H1 (cell line): Measurements from ENCODE around the gene ASTN2. TPM values are rescaled to one million over a fixed set of nuclear protein-coding genes. Genes with fewer than 3 reads are reported as not detected.

Experiments
- CTCF ChIA-PET: fragments of 300-600 bp; sonication (Branson Sonifier 250); formaldehyde crosslinking; loops from one replicate; lab custom pipeline; 2021; ENCODE audit not compliant: partially characterized antibody; lab: Charles Lee
- POLR2A ChIA-PET: fragments of 300-600 bp; sonication (Branson Sonifier 250); formaldehyde crosslinking; loops from one replicate; lab custom pipeline; 2021; ENCODE audit warnings: inconsistent platforms; ENCODE audit not compliant: partially characterized antibody; lab: Charles Lee
- DNase-seq, 2 experiments: peaks; one replicate each; pipeline versions ENCODE4 v3.0.0 to v3.0.0-alpha.2; 2010 to 2022; ENCODE audit warnings: low spot score in 2 of 2, low read depth in 1 of 2, mixed read lengths in 1 of 2
- FAIRE-seq: peaks from 2 replicates; lab custom pipeline; 2011; peaks lifted over from hg19 to GRCh38; lab: Jason Lieb, UNC
- H2AFZ ChIP-seq: 2 replicates; pipeline ENCODE4 v1.8.1; 2012; ENCODE audit warnings: low read length, inconsistent platforms
- H2AK5ac ChIP-seq: 2 replicates; pipeline ENCODE4 v1.6.1; 2013; ENCODE audit warnings: low read depth, low read length
- H2BK120ac ChIP-seq: replicated peaks from 2 replicates; pipeline ENCODE3; 2013; ENCODE audit warnings: low read depth, low read length, inconsistent platforms
- H2BK12ac ChIP-seq: 2 replicates; pipeline ENCODE4 v1.6.1; 2013; ENCODE audit warnings: low read depth, low read length
- H2BK15ac ChIP-seq: 2 replicates; pipeline ENCODE4 v1.6.1; 2013; ENCODE audit warnings: low read length
- H2BK20ac ChIP-seq: 2 replicates; pipeline ENCODE4 v1.6.1; 2013; ENCODE audit warnings: low read length
- H2BK5ac ChIP-seq: 2 replicates; pipeline ENCODE4 v1.6.1; 2013; ENCODE audit warnings: low read depth, low read length
- H3K14ac ChIP-seq: 2 replicates; pipeline ENCODE4 v1.6.1; 2013; ENCODE audit warnings: inconsistent platforms; ENCODE audit not compliant: insufficient read length
- H3K18ac ChIP-seq: 2 replicates; pipeline ENCODE4 v1.6.1; 2013; ENCODE audit warnings: low read length; ENCODE audit errors: extremely low read depth
- H3K23ac ChIP-seq: 2 replicates; pipeline ENCODE4 v1.6.1; 2013; ENCODE audit warnings: inconsistent platforms; ENCODE audit not compliant: insufficient read length
- H3K23me2 ChIP-seq: 2 replicates; pipeline ENCODE4 v1.6.1; 2013; ENCODE audit warnings: low read depth, low read length
- H3K27ac ChIP-seq: 2 replicates; pipeline ENCODE4 v1.6.1; 2011; ENCODE audit warnings: low read depth, low read length, inconsistent platforms
- H3K27me3 ChIP-seq, 4 experiments: replicated peaks in 1 of 4; 1 replicate in 1 of 4; 2 replicates in 3 of 4; pipeline versions ENCODE4 v1.6.1 to v1.8.1; 2011 to 2013; ENCODE audit warnings: low read length in 3 of 4, mild to moderate bottlenecking in 3 of 4, inconsistent platforms in 2 of 4, mixed read lengths in 2 of 4, moderate library complexity in 1 of 4; ENCODE audit not compliant: control insufficient read depth in 3 of 4, insufficient read depth in 3 of 4; ENCODE audit errors: extremely low read depth in 1 of 4
- H3K36me3 ChIP-seq, 4 experiments: 2 replicates each; pipeline versions ENCODE4 v1.6.1 to v1.8.1; 2011 to 2013; ENCODE audit warnings: mild to moderate bottlenecking in 4 of 4, low read length in 3 of 4, moderate library complexity in 2 of 4, control low read depth in 1 of 4, inconsistent platforms in 1 of 4; ENCODE audit not compliant: insufficient read depth in 4 of 4, control insufficient read depth in 2 of 4
- H3K4ac ChIP-seq: replicated peaks from 2 replicates; pipeline ENCODE3; 2013; ENCODE audit warnings: low read length, low read depth, mixed read lengths, inconsistent platforms; ENCODE audit not compliant: insufficient read length
- H3K4me1 ChIP-seq, 4 experiments: replicated peaks in 1 of 4; 1 replicate in 1 of 4; 2 replicates in 3 of 4; pipeline versions ENCODE4 v1.6.1 to v1.8.1; 2011 to 2013; ENCODE audit warnings: low read length in 3 of 4, inconsistent platforms in 2 of 4, mixed read lengths in 1 of 4; ENCODE audit not compliant: insufficient read depth in 4 of 4, control insufficient read depth in 3 of 4
- H3K4me2 ChIP-seq, 2 experiments: 2 replicates each; pipeline versions ENCODE4 v1.6.1 to v1.8.1; 2011 to 2013; ENCODE audit warnings: low read depth in 2 of 2, low read length in 2 of 2, control low read depth in 1 of 2, inconsistent platforms in 1 of 2, mild to moderate bottlenecking in 1 of 2; ENCODE audit not compliant: insufficient read depth in 1 of 2
- H3K4me3 ChIP-seq, 4 experiments: fragments of 200-600, 300-600 bp in 1 of 4; sonication (generic), shearing (Covaris generic), sonication (Bioruptor Twin) in 1 of 4; 2 replicates each; pipeline versions ENCODE4 v1.5.1 to v1.8.1; 2011 to 2016; ENCODE audit warnings: low read length in 4 of 4, low read depth in 3 of 4, control low read depth in 2 of 4, inconsistent platforms in 2 of 4, mild to moderate bottlenecking in 2 of 4, mixed read lengths in 1 of 4, moderate library complexity in 1 of 4; ENCODE audit not compliant: insufficient read depth in 2 of 4; ENCODE audit errors: extremely low read depth in 1 of 4
- H3K56ac ChIP-seq: replicated peaks from 2 replicates; pipeline ENCODE3; 2013; ENCODE audit warnings: low read depth, mild to moderate bottlenecking, mixed read lengths, low read length, inconsistent platforms; ENCODE audit not compliant: insufficient read length
- H3K79me1 ChIP-seq: 2 replicates; pipeline ENCODE4 v1.6.1; 2013; ENCODE audit warnings: low read depth, low read length, control low read depth
- H3K79me2 ChIP-seq, 2 experiments: 2 replicates each; pipeline versions ENCODE4 v1.6.1 to v1.8.1; 2012 to 2013; ENCODE audit warnings: low read length in 2 of 2, mild to moderate bottlenecking in 2 of 2, inconsistent platforms in 1 of 2; ENCODE audit not compliant: insufficient read depth in 2 of 2, control insufficient read depth in 1 of 2
- H3K9ac ChIP-seq, 4 experiments: replicated peaks in 1 of 4; 1 replicate in 1 of 4; 2 replicates in 3 of 4; pipeline versions ENCODE4 v1.6.1 to v1.8.1; 2011 to 2013; ENCODE audit warnings: low read depth in 3 of 4, low read length in 3 of 4, control low read depth in 2 of 4, mild to moderate bottlenecking in 2 of 4, moderate library complexity in 2 of 4, inconsistent platforms in 1 of 4; ENCODE audit errors: extremely low read depth in 1 of 4
- H3K9me3 ChIP-seq, 2 experiments: 2 replicates each; pipeline versions ENCODE4 v1.6.1 to v1.8.1; 2012 to 2013; ENCODE audit warnings: mild to moderate bottlenecking in 2 of 2, moderate library complexity in 2 of 2, control low read depth in 1 of 2, inconsistent platforms in 1 of 2, low read depth in 1 of 2, low read length in 1 of 2, mixed read lengths in 1 of 2; ENCODE audit not compliant: insufficient read depth in 2 of 2
- H4K20me1 ChIP-seq, 2 experiments: replicated peaks in 1 of 2; 2 replicates each; pipeline versions ENCODE3 to v1.8.1; 2011 to 2013; ENCODE audit warnings: inconsistent platforms in 2 of 2, low read length in 2 of 2, mild to moderate bottlenecking in 1 of 2; ENCODE audit not compliant: insufficient read depth in 2 of 2, control insufficient read depth in 1 of 2
- H4K5ac ChIP-seq: 2 replicates; pipeline ENCODE4 v1.6.1; 2013; ENCODE audit warnings: low read length, low read depth, mixed read lengths, inconsistent platforms; ENCODE audit not compliant: insufficient read length
- H4K8ac ChIP-seq: 2 replicates; pipeline ENCODE4 v1.8.0; 2013; ENCODE audit warnings: mild to moderate bottlenecking, moderate library complexity, low read length, inconsistent platforms; ENCODE audit not compliant: insufficient read depth; ENCODE audit errors: extremely low read depth
- H4K91ac ChIP-seq: replicated peaks from 2 replicates; pipeline ENCODE3; 2013; ENCODE audit warnings: low read length, mixed read lengths, inconsistent platforms; ENCODE audit not compliant: insufficient read length
- ASH2L ChIP-seq: fragments of 200-600, 300-600 bp; sonication (generic); IDR thresholded peaks from one replicate; pipeline ENCODE4 v1.7.1; 2017; ENCODE audit warnings: low read length
- BACH1 ChIP-seq: IDR thresholded peaks from 2 replicates; pipeline ENCODE4 v1.6.1; 2012; ENCODE audit warnings: low read length, improper control_type of control experiment
- CEBPB ChIP-seq: IDR thresholded peaks from 2 replicates; pipeline ENCODE4 v1.6.1; 2012; ENCODE audit warnings: low read depth, low read length
- EP300 ChIP-seq, 2 experiments: IDR thresholded peaks; 1 replicate in 1 of 2; 2 replicates in 1 of 2; pipeline ENCODE4 v1.6.1; 2011 to 2012; ENCODE audit warnings: low read depth in 2 of 2, low read length in 2 of 2, mild to moderate bottlenecking in 2 of 2, borderline replicate concordance in 1 of 2, inconsistent platforms in 1 of 2, moderate library complexity in 1 of 2
- KDM5A ChIP-seq: fragments of 200-600 bp; IDR thresholded peaks from 2 replicates; pipeline ENCODE4 v1.7.1; 2012; ENCODE audit warnings: mild to moderate bottlenecking, low read length, inconsistent platforms, mixed read lengths
- NRF1 ChIP-seq: IDR thresholded peaks from 2 replicates; pipeline ENCODE4 v1.6.1; 2011; ENCODE audit warnings: mild to moderate bottlenecking, low read depth, low read length, improper control_type of control experiment
- POLR2A ChIP-seq, 2 experiments: IDR thresholded peaks; 1 replicate in 1 of 2; 2 replicates in 1 of 2; pipeline ENCODE4 v1.6.1; 2011; ENCODE audit warnings: low read depth in 2 of 2, low read length in 2 of 2, mild to moderate bottlenecking in 2 of 2; ENCODE audit errors: control extremely low read depth in 1 of 2
- SAP30 ChIP-seq: fragments of 300-600 bp; sonication (generic); IDR thresholded peaks from 2 replicates; pipeline ENCODE4 v1.7.1; 2012; ENCODE audit warnings: low read length, moderate library complexity, mild to moderate bottlenecking, inconsistent platforms; ENCODE audit not compliant: insufficient read depth, insufficient replicate concordance
- SP2 ChIP-seq: IDR thresholded peaks from 2 replicates; pipeline ENCODE4 v1.6.1; 2012; ENCODE audit warnings: mild to moderate bottlenecking, low read length, inconsistent platforms
- TEAD4 ChIP-seq: IDR thresholded peaks from 2 replicates; pipeline ENCODE4 v1.6.1; 2012; ENCODE audit warnings: low read depth, low read length, inconsistent platforms, mixed read lengths
- WGBS, 2 experiments: shearing (Covaris generic) in 1 of 2; methylation state at CpG; one replicate each; pipeline versions ENCODE4 v1.1.6 to v1.1.7; 2013 to 2015; ENCODE audit warnings: low lambda C conversion rate in 2 of 2, mixed read lengths in 2 of 2, inconsistent platforms in 1 of 2, low coverage in 1 of 2, missing lambda C conversion rate in 1 of 2; ENCODE audit not compliant: insufficient replicate concordance in 2 of 2, insufficient coverage in 1 of 2, insufficient read length in 1 of 2; ENCODE audit errors: extremely low coverage in 1 of 2, missing lambda C conversion rate in 1 of 2; 5-methylcytosine and 5-hydroxymethylcytosine counted together
- polyA plus RNA-seq, 7 experiments: library from polyadenylated mRNA; depleted of rRNA in 3 of 7; stranded (reverse) in 5 of 7; unstranded in 2 of 7; fragments of >200 nt in 5 of 7; fragments of 200-250 nt in 2 of 7; gene quantifications; 1 replicate in 5 of 7; 2 replicates in 1 of 7; 4 replicates in 1 of 7; pipeline versions ENCODE4 v1.2.1 to v1.2.3, GENCODE V29; 2011 to 2013; ENCODE audit warnings: missing spikeins in 2 of 7, mixed read lengths in 2 of 7
- total RNA-seq: library from RNA; stranded (reverse); fragmentation: NEBNext Ultra II Directional; extraction: Animal tissue kit (Norgen Biotek cat#: 25700); gene quantifications from 2 replicates; pipeline ENCODE4 v1.2.1, GENCODE V29; 2021
- TF ChIP-seq, protein P1 (sequence below), 3 experiments: IDR thresholded peaks; 1 replicate in 2 of 3; 2 replicates in 1 of 3; pipeline versions ENCODE4 v1.5.1 to v1.6.1; 2011; ENCODE audit warnings: low read length in 3 of 3, mild to moderate bottlenecking in 3 of 3, inconsistent platforms in 2 of 3, low read depth in 1 of 3, moderate library complexity in 1 of 3; ENCODE audit not compliant: insufficient read depth in 1 of 3; ENCODE audit errors: control extremely low read depth in 1 of 3

Gene ASTN2
- total and polyA plus RNA-seq, 2 of the 8 experiments (the other 6 are each of a cell fraction or from before 2014, with no cell fraction given): 8.2 to 13.7 TPM

GRCh38 chr9:117258184-117258866, 156.5 kb downstream of the ASTN2 start:
- Histone ChIP-seq H2BK20ac (no peak overlapping the region), H3K79me2 (no peaks in the 10 kb centered on the region), H3K56ac (no peak overlapping the region), H4K5ac (no peak overlapping the region), H3K23me2 (no peaks in the 10 kb centered on the region), H3K79me1 (no peaks in the 10 kb centered on the region), H2BK12ac (no peak overlapping the region), H3K36me3 (no peaks in the 10 kb centered on the region), H3K4me1 (peaks cover 2 to 6% (median 3%) of the 10 kb centered on the region in 4 experiments; a peak in 4 of 7 replicates), H3K27me3 (no peaks in the 10 kb centered on the region), H2AK5ac (no peak overlapping the region), H2BK15ac (no peak overlapping the region), H2AFZ (no peak overlapping the region), H3K9me3 (no peaks in the 10 kb centered on the region), H3K4ac (no peak overlapping the region), H2BK5ac (no peak overlapping the region), H4K91ac (no peak overlapping the region), H3K4me2 (0 out of 4 replicates have a peak overlapping the region, but pooled peaks of 1 of the 2 experiments have one; percentile 11), H3K9ac (no peak overlapping the region), H3K18ac (no peak overlapping the region), H4K20me1 (peaks cover 2 to 4% of the 10 kb centered on the region in 2 experiments), H3K23ac (no peak overlapping the region), H2BK120ac (no peak overlapping the region), H3K4me3 (no peak overlapping the region), H4K8ac (no peak overlapping the region), H3K14ac (no peak overlapping the region), H3K27ac (no peak overlapping the region)
- POLR2A ChIA-PET: no interaction called here
- 67% methylated on average over 8 of the region's 8 CpGs; no CpG with 5 or more reads in 1 of the 2 experiments for WGBS, 2 experiments
- FAIRE-seq (peak; percentile 39), DNase-seq (no peak)
- CTCF ChIA-PET: interaction anchor here (0.9 to 3.2 kb wide), 6 partner anchors 11 to 229 kb away, joined by 3 to 16 read pairs (median 3); no protein-coding TSS in a partner anchor
- TF ChIP-seq KDM5A (no peak), ASH2L (no peak), EP300 (IDR thresholded peaks at IDR 0.05; ENCODE audit: borderline replicate concordance in 1 of 2, low read depth in 2 of 2, low read length in 2 of 2) (no peak), TEAD4 (no peak), CEBPB (no peak), POLR2A (IDR thresholded peaks at IDR 0.05; ENCODE audit: control extremely low read depth in 1 of 2, low read depth in 2 of 2, low read length in 2 of 2) (no peak), BACH1 (no peak), SAP30 (no peak), SP2 (no peak), NRF1 (no peak)
- TF ChIP-seq, protein P1, sequence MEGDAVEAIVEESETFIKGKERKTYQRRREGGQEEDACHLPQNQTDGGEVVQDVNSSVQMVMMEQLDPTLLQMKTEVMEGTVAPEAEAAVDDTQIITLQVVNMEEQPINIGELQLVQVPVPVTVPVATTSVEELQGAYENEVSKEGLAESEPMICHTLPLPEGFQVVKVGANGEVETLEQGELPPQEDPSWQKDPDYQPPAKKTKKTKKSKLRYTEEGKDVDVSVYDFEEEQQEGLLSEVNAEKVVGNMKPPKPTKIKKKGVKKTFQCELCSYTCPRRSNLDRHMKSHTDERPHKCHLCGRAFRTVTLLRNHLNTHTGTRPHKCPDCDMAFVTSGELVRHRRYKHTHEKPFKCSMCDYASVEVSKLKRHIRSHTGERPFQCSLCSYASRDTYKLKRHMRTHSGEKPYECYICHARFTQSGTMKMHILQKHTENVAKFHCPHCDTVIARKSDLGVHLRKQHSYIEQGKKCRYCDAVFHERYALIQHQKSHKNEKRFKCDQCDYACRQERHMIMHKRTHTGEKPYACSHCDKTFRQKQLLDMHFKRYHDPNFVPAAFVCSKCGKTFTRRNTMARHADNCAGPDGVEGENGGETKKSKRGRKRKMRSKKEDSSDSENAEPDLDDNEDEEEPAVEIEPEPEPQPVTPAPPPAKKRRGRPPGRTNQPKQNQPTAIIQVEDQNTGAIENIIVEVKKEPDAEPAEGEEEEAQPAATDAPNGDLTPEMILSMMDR (IDR thresholded peaks at IDR 0.05; ENCODE audit: control extremely low read depth in 1 of 3, insufficient read depth in 1 of 3, low read depth in 1 of 3, low read length in 3 of 3): no peak
